SU-DHL-6 (cell line): ENCODE data around the gene PPP1R14C.
"Not testable (repeated sequence)": the region's sequence is repeated elsewhere in the genome, so short reads cannot be mapped to it uniquely, and the experiment has no call there.

ENCODE experiments used
- H2AFZ ChIP-seq: fragments of 200-600 bp; sonication (generic); 2 replicates; pipeline ENCODE4 v1.6.1; 2014; ENCODE audit warnings: low read depth, mild to moderate bottlenecking, moderate library complexity, mixed read lengths, antibody characterized with exemption, low read length; ENCODE audit not compliant: severe bottlenecking
- H3F3A ChIP-seq: fragments of 200-600 bp; shearing (Covaris generic); 2 replicates; pipeline ENCODE4 v1.6.0; 2016; ENCODE audit warnings: antibody characterized with exemption, mild to moderate bottlenecking; ENCODE audit not compliant: insufficient read depth
- H3K27ac ChIP-seq: fragments of 200-600 bp; sonication (generic); 2 replicates; pipeline ENCODE4 v1.5.1; 2016; ENCODE audit warnings: low read depth, mild to moderate bottlenecking, low read length, moderate library complexity, mixed read lengths
- H3K27me3 ChIP-seq: fragments of 200-600 bp; sonication (generic), shearing (Covaris generic); 2 replicates; pipeline ENCODE4 v1.6.0; 2014; ENCODE audit warnings: mild to moderate bottlenecking, low read length
- H3K36me3 ChIP-seq: fragments of 200-600 bp; sonication (generic); 2 replicates; pipeline ENCODE4 v1.6.1; 2014; ENCODE audit warnings: mild to moderate bottlenecking, low read length, mixed read lengths
- H3K4me2 ChIP-seq: fragments of 300-600, 200-600 bp; shearing (Covaris generic), sonication (generic); 2 replicates; pipeline ENCODE4 v1.6.0; 2014; ENCODE audit warnings: low read length, low read depth, mild to moderate bottlenecking; ENCODE audit not compliant: poor library complexity, severe bottlenecking
- H3K4me3 ChIP-seq: fragments of 200-600 bp; sonication (generic); 2 replicates; pipeline ENCODE4 v1.5.1; 2014; ENCODE audit warnings: antibody characterized with exemption, low read length, mild to moderate bottlenecking, mixed read lengths; ENCODE audit not compliant: insufficient read depth, poor library complexity, severe bottlenecking
- H3K79me2 ChIP-seq: fragments of 200-600 bp; sonication (generic); 2 replicates; pipeline ENCODE4 v1.6.1; 2014; ENCODE audit warnings: mild to moderate bottlenecking, low read length, moderate library complexity; ENCODE audit not compliant: insufficient read depth
- H3K9ac ChIP-seq: fragments of 200-600 bp; sonication (generic); 2 replicates; pipeline ENCODE4 v1.7.0; 2014; ENCODE audit warnings: mild to moderate bottlenecking, low read length
- H3K9me2 ChIP-seq: fragments of 200-600 bp; sonication (generic); replicated peaks from 2 replicates; pipeline ENCODE4 v1.6.1; 2014; ENCODE audit warnings: low read length; ENCODE audit not compliant: insufficient read depth
- H3K9me3 ChIP-seq: fragments of 200-600 bp; sonication (generic); 2 replicates; pipeline ENCODE4 v1.6.1; 2014; ENCODE audit warnings: low read length, mixed read lengths; ENCODE audit not compliant: insufficient read depth
- H4K20me1 ChIP-seq: fragments of 200-600 bp; sonication (generic); 2 replicates; pipeline ENCODE4 v1.6.1; 2014; ENCODE audit warnings: low read depth, mild to moderate bottlenecking, antibody characterized with exemption, low read length, moderate library complexity, mixed read lengths
- EZH2phosphoT487 ChIP-seq: fragments of 200-600 bp; sonication (generic), shearing (Covaris generic); conservative IDR thresholded peaks from 2 replicates; pipeline ENCODE4 v1.6.1; 2018; ENCODE audit warnings: mild to moderate bottlenecking, antibody characterized with exemption, low read length, moderate library complexity, mixed read lengths
- TF ChIP-seq, protein P1 (sequence below): fragments of 200-600 bp; sonication (generic); IDR thresholded peaks from one replicate; pipeline ENCODE4 v1.5.1; 2017; ENCODE audit warnings: antibody characterized with exemption, mild to moderate bottlenecking, low read length, moderate library complexity; ENCODE audit not compliant: insufficient read depth, poor library complexity, severe bottlenecking

PPP1R14C gene

DNA sequence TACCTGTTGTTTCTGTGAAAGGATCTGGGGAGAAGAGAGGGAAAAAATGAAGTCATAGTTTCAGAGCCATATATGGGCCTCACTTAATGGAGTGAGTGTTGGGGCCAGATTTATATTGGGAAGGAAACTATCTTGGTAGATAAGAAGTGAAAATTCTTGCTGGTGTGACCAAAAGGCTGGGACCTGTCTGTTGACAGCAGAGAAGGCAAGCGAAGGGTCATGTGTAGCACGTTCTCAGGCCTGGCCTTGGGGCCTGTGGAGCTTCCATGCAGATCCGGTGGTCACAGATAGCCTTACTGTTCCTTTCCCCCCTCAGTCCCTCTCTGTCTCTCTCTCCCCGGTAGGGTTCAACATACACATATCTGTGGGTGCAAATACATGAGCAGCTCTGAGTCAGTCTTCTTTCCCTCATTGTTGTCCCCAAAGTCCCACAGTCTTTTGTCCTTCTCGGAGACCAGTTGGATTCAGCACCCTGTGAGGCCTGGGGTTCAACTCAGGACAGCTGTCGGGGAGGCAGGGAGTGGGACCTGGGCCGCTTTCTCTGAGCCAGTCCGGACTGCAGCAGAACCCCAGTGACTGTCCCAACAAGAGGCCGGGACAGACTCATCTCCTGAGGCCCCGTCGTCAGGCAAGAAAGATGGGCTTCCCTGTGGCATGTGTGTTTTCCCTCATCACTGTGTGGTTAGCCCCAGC is 34.6 kb downstream of the PPP1R14C start:
- no peak overlapping the region for H2AFZ ChIP-seq
- H3K9me2 ChIP-seq: no peaks in the 10 kb centered on the region
- H3K9ac ChIP-seq: no peak overlapping the region
- H4K20me1 ChIP-seq: no peaks in the 10 kb centered on the region
- H3K4me3 ChIP-seq: no peak overlapping the region
- H3K4me2 ChIP-seq: no peak overlapping the region
- H3K27me3 ChIP-seq: no peaks in the 10 kb centered on the region
- H3K9me3 ChIP-seq: no peaks in the 10 kb centered on the region
- no peak overlapping the region for H3K27ac ChIP-seq
- H3K79me2 ChIP-seq: no peaks in the 10 kb centered on the region
- H3K36me3 ChIP-seq: no peaks in the 10 kb centered on the region
- no peak for TF ChIP-seq EZH2phosphoT487
- TF ChIP-seq, protein P1, sequence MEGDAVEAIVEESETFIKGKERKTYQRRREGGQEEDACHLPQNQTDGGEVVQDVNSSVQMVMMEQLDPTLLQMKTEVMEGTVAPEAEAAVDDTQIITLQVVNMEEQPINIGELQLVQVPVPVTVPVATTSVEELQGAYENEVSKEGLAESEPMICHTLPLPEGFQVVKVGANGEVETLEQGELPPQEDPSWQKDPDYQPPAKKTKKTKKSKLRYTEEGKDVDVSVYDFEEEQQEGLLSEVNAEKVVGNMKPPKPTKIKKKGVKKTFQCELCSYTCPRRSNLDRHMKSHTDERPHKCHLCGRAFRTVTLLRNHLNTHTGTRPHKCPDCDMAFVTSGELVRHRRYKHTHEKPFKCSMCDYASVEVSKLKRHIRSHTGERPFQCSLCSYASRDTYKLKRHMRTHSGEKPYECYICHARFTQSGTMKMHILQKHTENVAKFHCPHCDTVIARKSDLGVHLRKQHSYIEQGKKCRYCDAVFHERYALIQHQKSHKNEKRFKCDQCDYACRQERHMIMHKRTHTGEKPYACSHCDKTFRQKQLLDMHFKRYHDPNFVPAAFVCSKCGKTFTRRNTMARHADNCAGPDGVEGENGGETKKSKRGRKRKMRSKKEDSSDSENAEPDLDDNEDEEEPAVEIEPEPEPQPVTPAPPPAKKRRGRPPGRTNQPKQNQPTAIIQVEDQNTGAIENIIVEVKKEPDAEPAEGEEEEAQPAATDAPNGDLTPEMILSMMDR: no peak
- no peaks in the 10 kb centered on the region for H3F3A ChIP-seq

DNA sequence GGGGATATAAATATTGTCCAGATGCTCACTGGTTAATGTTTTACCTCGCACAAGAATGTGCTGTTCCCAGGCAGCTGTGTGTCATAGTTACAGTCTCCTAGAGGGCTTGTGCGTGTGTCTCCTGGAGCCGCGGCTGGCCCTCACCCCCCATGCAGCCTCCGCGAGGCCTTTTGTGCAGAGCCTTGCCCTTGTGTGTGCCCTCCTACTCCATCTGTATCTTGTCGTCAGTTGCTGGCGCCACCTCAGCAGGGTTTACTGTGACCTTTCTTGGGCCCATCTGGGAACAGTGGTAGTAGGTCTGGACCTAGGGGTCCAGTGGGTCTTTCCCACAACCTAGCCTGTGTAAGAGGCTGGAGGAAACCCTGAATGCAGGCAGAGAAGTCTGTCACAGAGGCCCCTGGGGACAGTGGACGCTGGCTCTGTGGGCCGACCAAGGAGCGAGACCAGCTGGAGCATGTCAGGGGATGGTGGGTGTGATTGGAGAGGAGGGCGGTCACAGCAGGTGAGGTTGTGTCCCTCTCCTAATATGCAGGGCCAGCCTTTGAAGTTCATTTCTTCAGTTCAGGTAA is 35.2 kb downstream of the PPP1R14C start:
- H3K4me2 ChIP-seq: no peak overlapping the region
- H3K4me3 ChIP-seq: no peak overlapping the region
- no peaks in the 10 kb centered on the region for H3K36me3 ChIP-seq

DNA sequence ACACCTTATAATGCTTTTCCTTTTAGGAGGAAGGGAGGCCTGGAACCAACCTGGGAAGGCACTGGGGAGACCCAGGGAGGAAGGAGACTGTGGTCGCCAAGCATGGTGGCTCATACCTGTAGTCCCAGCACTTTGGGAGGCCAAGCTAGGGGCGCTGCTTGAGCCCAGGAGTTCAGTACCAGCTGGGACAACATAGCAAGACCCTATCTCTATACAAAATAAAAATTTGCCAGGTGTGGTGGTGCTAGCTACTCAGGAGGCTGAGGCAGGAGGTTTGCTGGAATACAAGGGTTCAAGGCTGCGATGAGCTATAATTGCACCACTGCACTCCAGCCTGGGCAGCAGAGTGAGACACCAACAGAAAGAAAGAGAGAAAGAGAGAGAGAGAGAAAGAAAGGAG is 36.2 kb downstream of the PPP1R14C start:
- no peak overlapping the region for H3K27ac ChIP-seq
- H3K4me3 ChIP-seq: no peak overlapping the region
- no peak overlapping the region for H2AFZ ChIP-seq
- H3F3A ChIP-seq: no peaks in the 10 kb centered on the region
- TF ChIP-seq, protein P1: no peak
- no peak for TF ChIP-seq EZH2phosphoT487
- no peaks in the 10 kb centered on the region for H3K27me3 ChIP-seq
- H3K79me2 ChIP-seq: no peaks in the 10 kb centered on the region
- H3K9me2 ChIP-seq: no peaks in the 10 kb centered on the region
- no peaks in the 10 kb centered on the region for H3K9me3 ChIP-seq
- no peak overlapping the region for H3K9ac ChIP-seq
- H4K20me1 ChIP-seq: no peaks in the 10 kb centered on the region
- H3K36me3 ChIP-seq: no peaks in the 10 kb centered on the region
- H3K4me2 ChIP-seq: no peak overlapping the region

More for the DNA sequence above, 35.2 kb downstream of the PPP1R14C start:
- H3K79me2 ChIP-seq: no peaks in the 10 kb centered on the region
- H4K20me1 ChIP-seq: no peaks in the 10 kb centered on the region
- no peaks in the 10 kb centered on the region for H3F3A ChIP-seq
- H3K9me3 ChIP-seq: no peaks in the 10 kb centered on the region
- no peak overlapping the region for H2AFZ ChIP-seq
- no peak for TF ChIP-seq EZH2phosphoT487
- TF ChIP-seq, protein P1: no peak
- H3K9ac ChIP-seq: no peak overlapping the region
- no peaks in the 10 kb centered on the region for H3K27me3 ChIP-seq
- H3K9me2 ChIP-seq: no peaks in the 10 kb centered on the region
- H3K27ac ChIP-seq: no peak overlapping the region

DNA sequence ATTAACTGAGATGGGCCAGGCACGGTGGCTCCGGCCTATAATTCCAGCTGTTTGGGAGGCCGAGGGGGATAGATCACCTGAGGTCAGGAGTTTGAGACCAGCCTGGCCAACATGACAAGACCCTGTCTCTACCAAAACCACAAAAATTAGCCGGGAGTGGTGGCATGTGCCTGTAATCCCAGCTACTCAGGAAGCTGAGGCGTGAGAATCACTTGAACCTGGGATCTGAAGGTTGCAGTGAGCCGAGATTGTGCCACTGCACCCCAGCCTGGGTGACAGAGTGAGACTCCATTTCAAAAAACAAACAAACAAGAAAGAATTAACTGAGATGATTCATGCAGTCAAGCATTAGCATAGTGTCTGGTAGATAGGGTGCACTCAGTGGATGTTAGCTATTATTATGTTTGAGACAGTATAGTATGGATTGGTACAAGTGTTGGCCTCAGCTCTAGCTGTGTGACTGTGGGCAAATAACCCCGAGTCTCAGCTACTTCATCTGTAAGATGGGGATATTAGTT is 37.1 kb downstream of the PPP1R14C start:
- not testable (repeated sequence) for H3K27ac ChIP-seq, H3K27me3 ChIP-seq, H3K9me3 ChIP-seq, H2AFZ ChIP-seq, H3K36me3 ChIP-seq, H3K4me3 ChIP-seq, H4K20me1 ChIP-seq, H3K9me2 ChIP-seq, H3F3A ChIP-seq, H3K9ac ChIP-seq, H3K79me2 ChIP-seq, H3K4me2 ChIP-seq
